Natural killer cell (primary cell): ENCODE data around the gene HK1. TPM values are rescaled to one million over a fixed set of nuclear protein-coding genes. Genes with fewer than 3 reads are reported as not detected.

Experiments
- ATAC-seq, 3 donors: fragments of 150-1000 bp in 2 of 3; fragments of 200-7000 bp in 1 of 3; cut with Tn5 transposase; 1 replicate in 1 of 3; 2 replicates in 2 of 3; pipeline ENCODE4 v1.10.0; 2021; ENCODE audit warnings: mild to moderate bottlenecking in 2 of 3, moderate library complexity in 2 of 3
- DNase-seq, 2 donors: peaks; one replicate each; pipeline versions ENCODE4 v3.0.0 to v3.0.0-alpha.2; 2013 to 2021; ENCODE audit warnings: mixed read lengths in 1 of 2
- H3K27ac ChIP-seq: one replicate; pipeline ENCODE4 v1.5.1; 2013; ENCODE audit warnings: mild to moderate bottlenecking, low read length
- H3K27me3 ChIP-seq: one replicate; pipeline ENCODE4 v1.6.1; 2013; ENCODE audit warnings: low read length; ENCODE audit not compliant: control insufficient read depth, insufficient read depth
- H3K36me3 ChIP-seq: one replicate; pipeline ENCODE4 v1.6.1; 2013; ENCODE audit warnings: low read length; ENCODE audit not compliant: control insufficient read depth, insufficient read depth
- H3K4me1 ChIP-seq: one replicate; pipeline ENCODE4 v1.6.1; 2013; ENCODE audit warnings: low read length; ENCODE audit not compliant: control insufficient read depth, insufficient read depth
- H3K4me3 ChIP-seq: one replicate; pipeline ENCODE4 v1.5.1; 2013; ENCODE audit warnings: low read length
- H3K9me3 ChIP-seq: one replicate; pipeline ENCODE4 v1.6.1; 2013; ENCODE audit warnings: low read length; ENCODE audit not compliant: control insufficient read depth, insufficient read depth
- H3K27ac Mint-ChIP-seq, 2 donors: one replicate each; pipeline ENCODE4 v1.8.0; 2022; ENCODE audit warnings: mild to moderate bottlenecking in 2 of 2, mixed read lengths in 2 of 2, moderate library complexity in 1 of 2
- H3K27me3 Mint-ChIP-seq, 2 donors: one replicate each; pipeline ENCODE4 v1.8.0; 2022; ENCODE audit warnings: low read depth in 2 of 2, mixed read lengths in 2 of 2
- H3K36me3 Mint-ChIP-seq: one replicate; pipeline ENCODE4 v1.8.0; 2022; ENCODE audit warnings: mixed read lengths
- H3K4me1 Mint-ChIP-seq, 2 donors: one replicate each; pipeline ENCODE4 v1.8.0; 2022; ENCODE audit warnings: mixed read lengths in 2 of 2
- H3K4me3 Mint-ChIP-seq: one replicate; pipeline ENCODE4 v1.8.0; 2022; ENCODE audit warnings: mild to moderate bottlenecking, moderate library complexity, mixed read lengths
- H3K9me3 Mint-ChIP-seq, 2 donors: one replicate each; pipeline ENCODE4 v1.8.0; 2022; ENCODE audit warnings: mixed read lengths in 2 of 2
- CTCF ChIP-seq: fragments of 200-600 bp; IDR thresholded peaks from one replicate; pipeline ENCODE4 v1.8.0; 2022; ENCODE audit warnings: antibody characterized with exemption
- WGBS: methylation state at CpG from one replicate; pipeline ENCODE4 v1.1.7; 2013; ENCODE audit warnings: missing lambda C conversion rate; ENCODE audit not compliant: insufficient coverage; 5-methylcytosine and 5-hydroxymethylcytosine counted together
- intact Hi-C: fragments of 100-400 bp; cut with micrococcal nuclease; formaldehyde crosslinking; loops from one replicate; pipeline ENCODE4 v1.14.2; 2022
- total RNA-seq, 4 donors: library from RNA; stranded (reverse); fragments of 120-200 nt in 1 of 4; gene quantifications; one replicate each; pipeline versions ENCODE4 v1.2.3 to v1.2.4, GENCODE V29; 2013 to 2022

Gene HK1
- total RNA-seq, 3 donors from 2014 or later (not counting 1 experiment from before 2014, with no cell fraction given): 58.4 to 72.6 (median 69.5) TPM

GRCh38 chr10:69392481-69393000 lies 114.2 kb downstream of the HK1 start:
- no peak overlapping the region for H3K4me3 Mint-ChIP-seq
- Histone ChIP-seq H3K36me3 (peaks cover 59% of the 10 kb centered on the region), H3K27ac (peak overlapping the region; percentile 33), H3K9me3 (no peaks in the 10 kb centered on the region), H3K4me1 (peaks cover 10% of the 10 kb centered on the region), H3K27me3 (no peaks in the 10 kb centered on the region), H3K4me3 (no peak overlapping the region)
- peaks cover 10 to 12% of the 10 kb centered on the region in 2 donors for H3K4me1 Mint-ChIP-seq
- intact Hi-C loops: loop anchor here (1.0 to 10.0 kb wide), 5 partner anchors 155 to 437 kb away; partner anchors contain the start of genes KIFBP and VPS26A
- peak overlapping the region in 1 of 2 donors; percentile 35 for H3K27ac Mint-ChIP-seq
- H3K9me3 Mint-ChIP-seq: no peaks in the 10 kb centered on the region
- WGBS: 3% methylated on average over 6 of the region's 7 CpGs
- peaks cover 5% of the 10 kb centered on the region for H3K36me3 Mint-ChIP-seq
- H3K27me3 Mint-ChIP-seq: no peaks in the 10 kb centered on the region
- ATAC-seq: peak; percentile 95 to 100 (median 100)
- peak; percentile 76 to 93 for DNase-seq
- TF ChIP-seq CTCF: peak; percentile 90

DNA sequence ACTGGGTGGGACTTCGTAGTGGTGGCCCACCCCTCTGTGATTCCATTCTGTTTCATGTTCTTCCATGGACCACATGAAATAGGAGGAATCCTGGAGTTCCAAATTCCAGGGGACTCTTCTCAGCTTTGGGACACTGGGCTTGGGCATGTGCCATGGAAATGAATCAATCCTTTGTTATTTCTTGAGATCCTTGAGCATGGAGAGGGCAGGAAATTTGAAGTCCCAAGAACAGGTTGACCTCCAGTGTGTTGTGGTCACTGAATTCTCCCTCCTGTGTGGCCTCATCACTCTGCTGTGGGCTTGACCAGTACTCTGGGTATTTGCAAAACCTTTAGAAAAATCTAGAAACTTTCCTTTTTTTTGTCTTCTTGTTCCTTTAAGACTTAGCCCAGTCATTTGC lies 115.7 kb downstream of the HK1 start:
- Histone ChIP-seq H3K27ac (no peak overlapping the region), H3K4me1 (peaks cover 10% of the 10 kb centered on the region), H3K9me3 (no peaks in the 10 kb centered on the region), H3K4me3 (no peak overlapping the region), H3K27me3 (no peaks in the 10 kb centered on the region), H3K36me3 (peaks cover 57% of the 10 kb centered on the region)
- 100% methylated on average over 1 of the region's 1 CpG for WGBS
- TF ChIP-seq CTCF: no peak
- intact Hi-C loops: loop anchor here (5.0 to 10.0 kb wide), 2 partner anchors 269 to 407 kb away; partner anchors contain the start of genes KIFBP and VPS26A
- peaks cover 10 to 17% of the 10 kb centered on the region in 2 donors for H3K4me1 Mint-ChIP-seq
- ATAC-seq: no peak
- no peaks in the 10 kb centered on the region for H3K27me3 Mint-ChIP-seq
- H3K36me3 Mint-ChIP-seq: no peaks in the 10 kb centered on the region
- H3K27ac Mint-ChIP-seq: peak overlapping the region in 1 of 2 donors; percentile 11
- DNase-seq: no peak
- H3K9me3 Mint-ChIP-seq: no peaks in the 10 kb centered on the region
- H3K4me3 Mint-ChIP-seq: no peak overlapping the region

DNA sequence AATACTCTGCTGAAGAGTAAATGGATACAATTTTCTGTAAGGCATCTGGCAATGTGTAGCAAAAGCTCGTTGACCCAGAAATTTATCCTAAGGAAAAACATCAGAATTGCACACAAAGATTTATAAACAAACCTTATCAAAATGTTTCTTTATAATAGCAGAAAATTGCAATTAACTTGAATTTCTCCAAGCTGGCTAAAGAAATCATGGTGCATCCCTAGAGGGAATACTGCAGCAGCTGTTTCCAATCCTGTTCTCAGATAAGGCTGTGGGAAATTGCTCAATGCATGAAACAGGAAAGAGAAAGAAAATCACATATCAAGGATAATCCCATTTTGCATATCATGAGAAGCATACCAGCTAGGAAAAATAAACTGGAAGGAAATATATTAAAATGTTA lies 119.7 kb downstream of the HK1 start:
- WGBS: 100% methylated on average over 1 of the region's 1 CpG
- no peak for DNase-seq
- Mint-ChIP-seq H3K9me3 (no peaks in the 10 kb centered on the region), H3K27ac (no peak overlapping the region), H3K4me3 (no peak overlapping the region), H3K27me3 (no peaks in the 10 kb centered on the region), H3K36me3 (no peaks in the 10 kb centered on the region), H3K4me1 (peaks cover 0 to 6% of the 10 kb centered on the region in 2 donors)
- intact Hi-C loops: loop anchor here (10.0 kb wide), 1 partner anchor 273 kb away; the partner anchor contains the start of gene VPS26A
- Histone ChIP-seq H3K36me3 (peaks cover 66% of the 10 kb centered on the region), H3K9me3 (no peaks in the 10 kb centered on the region), H3K4me1 (no peaks in the 10 kb centered on the region), H3K4me3 (no peak overlapping the region), H3K27me3 (no peaks in the 10 kb centered on the region), H3K27ac (no peak overlapping the region)
- no peak for TF ChIP-seq CTCF
- no peak for ATAC-seq

DNA sequence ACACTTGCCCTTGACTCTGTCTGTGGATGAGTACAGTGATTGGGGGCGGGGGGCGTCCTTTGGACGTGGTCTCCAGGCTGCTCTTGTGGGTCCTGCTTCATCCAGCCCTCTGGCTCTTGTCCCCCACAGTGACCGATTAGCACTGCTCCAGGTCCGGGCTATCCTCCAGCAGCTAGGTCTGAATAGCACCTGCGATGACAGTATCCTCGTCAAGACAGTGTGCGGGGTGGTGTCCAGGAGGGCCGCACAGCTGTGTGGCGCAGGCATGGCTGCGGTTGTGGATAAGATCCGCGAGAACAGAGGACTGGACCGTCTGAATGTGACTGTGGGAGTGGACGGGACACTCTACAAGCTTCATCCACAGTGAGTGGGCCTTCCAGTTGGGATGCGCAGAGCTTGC lies 120.2 kb downstream of the HK1 start:
- peaks cover 0 to 6% of the 10 kb centered on the region in 2 donors for H3K4me1 Mint-ChIP-seq
- no peaks in the 10 kb centered on the region for H3K4me1 ChIP-seq
- no peak for ATAC-seq
- peak overlapping the region in 1 of 2 donors; percentile 38 for H3K27ac Mint-ChIP-seq
- no peaks in the 10 kb centered on the region for H3K9me3 Mint-ChIP-seq
- DNase-seq: no peak
- intact Hi-C loops: loop anchor here (10.0 kb wide), 1 partner anchor 274 kb away; the partner anchor contains the start of gene VPS26A
- no peaks in the 10 kb centered on the region for H3K27me3 Mint-ChIP-seq
- no peaks in the 10 kb centered on the region for H3K27me3 ChIP-seq
- no peak overlapping the region for H3K27ac ChIP-seq
- no peak for TF ChIP-seq CTCF
- peaks cover 69% of the 10 kb centered on the region for H3K36me3 ChIP-seq
- no peak overlapping the region for H3K4me3 Mint-ChIP-seq
- no peaks in the 10 kb centered on the region for H3K9me3 ChIP-seq
- H3K36me3 Mint-ChIP-seq: no peaks in the 10 kb centered on the region
- 94% methylated on average over 16 of the region's 16 CpGs for WGBS
- no peak overlapping the region for H3K4me3 ChIP-seq
